GM12891 (cell line): ENCODE results near the gene RNF130.
"Not testable (repeated sequence)": the region's sequence is repeated elsewhere in the genome, so short reads cannot be mapped to it uniquely, and the experiment has no call there.

ENCODE experiments used
- DNase-seq: peaks from one replicate; pipeline ENCODE4 v3.0.0; 2011; ENCODE audit warnings: low spot score; ENCODE audit not compliant: insufficient read length
- FAIRE-seq: peaks from 2 replicates; lab custom pipeline; 2011; peaks lifted over from hg19 to GRCh38; lab: Jason Lieb, UNC
- PAX5 ChIP-seq: IDR thresholded peaks from 2 replicates; pipeline ENCODE4 v1.6.1; 2011; ENCODE audit warnings: low read length, moderate library complexity, mild to moderate bottlenecking; ENCODE audit not compliant: insufficient read depth, severe bottlenecking
- POLR2A ChIP-seq: IDR thresholded peaks from 2 replicates; pipeline ENCODE4 v1.6.1; 2011; ENCODE audit warnings: low read depth, low read length, control low read depth
- POLR2AphosphoS5 ChIP-seq: IDR thresholded peaks from 2 replicates; pipeline ENCODE4 v1.6.1; 2011; ENCODE audit warnings: low read depth, low read length, control low read depth
- POU2F2 ChIP-seq: IDR thresholded peaks from 2 replicates; pipeline ENCODE4 v1.6.1; 2011; ENCODE audit warnings: low read depth, mild to moderate bottlenecking, control low read depth, low read length, moderate library complexity
- SPI1 ChIP-seq: IDR thresholded peaks from 2 replicates; pipeline ENCODE4 v1.6.1; 2011; ENCODE audit warnings: low read depth, low read length, control low read depth
- TAF1 ChIP-seq: IDR thresholded peaks from 2 replicates; pipeline ENCODE4 v1.6.1; 2011; ENCODE audit warnings: low read depth, low read length, control low read depth

Gene RNF130

GRCh38 chr5:179960204-179960831, 111.2 kb downstream of the RNF130 start:
- no peak for DNase-seq
- no peak for TF ChIP-seq POLR2AphosphoS5
- no peak for TF ChIP-seq PAX5
- no peak for TF ChIP-seq SPI1
- no peak for TF ChIP-seq POLR2A
- TF ChIP-seq POU2F2 = no peak
- TF ChIP-seq TAF1 = no peak
- no peak for FAIRE-seq

- no peak for FAIRE-seq
- no peak for DNase-seq
- TF ChIP-seq SPI1 (no peak), POLR2A (no peak), POLR2AphosphoS5 (no peak)
These were observed 111.9 kb downstream of the RNF130 start for GRCh38 chr5:179959641-179960040.

- FAIRE-seq, DNase-seq: not testable (repeated sequence)
These were observed 112.4 kb downstream of the RNF130 start for GRCh38 chr5:179959118-179959517.

GRCh38 chr5:179955630-179956029, 115.9 kb downstream of the RNF130 start:
- no peak for TF ChIP-seq POLR2AphosphoS5
- no peak for TF ChIP-seq POLR2A
- TF ChIP-seq PAX5 = no peak
- TF ChIP-seq POU2F2 = no peak
- TF ChIP-seq TAF1 = no peak
- no peak for TF ChIP-seq SPI1
- DNase-seq (no peak), FAIRE-seq (no peak)

- FAIRE-seq (no peak), DNase-seq (no peak)
- TF ChIP-seq PAX5 (no peak), TAF1 (no peak), POLR2A (no peak), POU2F2 (no peak), POLR2AphosphoS5 (no peak)
These were observed 116.5 kb downstream of the RNF130 start for GRCh38 chr5:179955062-179955461.

- TF ChIP-seq POLR2A (no peak), POLR2AphosphoS5 (no peak), TAF1 (no peak), SPI1 (no peak), POU2F2 (no peak), PAX5 (no peak)
- no peak for FAIRE-seq
- DNase-seq = no peak
These were observed 117.1 kb downstream of the RNF130 start for GRCh38 chr5:179954434-179954833.

GRCh38 chr5:179953987-179954386, 117.6 kb downstream of the RNF130 start:
- DNase-seq (no peak), FAIRE-seq (no peak)
- no peak for TF ChIP-seq SPI1
- TF ChIP-seq POU2F2 = no peak
- TF ChIP-seq POLR2A = no peak
- no peak for TF ChIP-seq POLR2AphosphoS5
- TF ChIP-seq TAF1 = no peak
- no peak for TF ChIP-seq PAX5

- no peak for FAIRE-seq
- no peak for TF ChIP-seq POU2F2
- no peak for TF ChIP-seq PAX5
- no peak for TF ChIP-seq POLR2A
- no peak for TF ChIP-seq POLR2AphosphoS5
- no peak for TF ChIP-seq SPI1
- TF ChIP-seq TAF1 = no peak
These were observed 134.4 kb downstream of the RNF130 start for GRCh38 chr5:179936976-179937681.

GRCh38 chr5:179930788-179931473, 140.6 kb downstream of the RNF130 start:
- no peak for FAIRE-seq
- TF ChIP-seq POU2F2 (no peak), SPI1 (no peak), TAF1 (no peak)
- DNase-seq = no peak

More at GRCh38 chr5:179936976-179937681, 134.4 kb downstream of the RNF130 start:
- DNase-seq = no peak

- TF ChIP-seq TAF1 = no peak
- TF ChIP-seq PAX5 = no peak
- TF ChIP-seq SPI1 = no peak
- TF ChIP-seq POLR2A = no peak
- TF ChIP-seq POU2F2 = no peak
- TF ChIP-seq POLR2AphosphoS5 = no peak
- FAIRE-seq = no peak
- no peak for DNase-seq
These were observed 143.7 kb downstream of the RNF130 start for GRCh38 chr5:179927824-179928223.
